Measurements from ENCODE around the gene LRRC4C.

GRCh38 chr11:41328324-41328723 is 131.1 kb downstream of the LRRC4C start:
- TF ChIP-seq EZH2phosphoT487 (IDR thresholded peaks at IDR 0.05) = no peak
- TF ChIP-seq, protein P1, sequence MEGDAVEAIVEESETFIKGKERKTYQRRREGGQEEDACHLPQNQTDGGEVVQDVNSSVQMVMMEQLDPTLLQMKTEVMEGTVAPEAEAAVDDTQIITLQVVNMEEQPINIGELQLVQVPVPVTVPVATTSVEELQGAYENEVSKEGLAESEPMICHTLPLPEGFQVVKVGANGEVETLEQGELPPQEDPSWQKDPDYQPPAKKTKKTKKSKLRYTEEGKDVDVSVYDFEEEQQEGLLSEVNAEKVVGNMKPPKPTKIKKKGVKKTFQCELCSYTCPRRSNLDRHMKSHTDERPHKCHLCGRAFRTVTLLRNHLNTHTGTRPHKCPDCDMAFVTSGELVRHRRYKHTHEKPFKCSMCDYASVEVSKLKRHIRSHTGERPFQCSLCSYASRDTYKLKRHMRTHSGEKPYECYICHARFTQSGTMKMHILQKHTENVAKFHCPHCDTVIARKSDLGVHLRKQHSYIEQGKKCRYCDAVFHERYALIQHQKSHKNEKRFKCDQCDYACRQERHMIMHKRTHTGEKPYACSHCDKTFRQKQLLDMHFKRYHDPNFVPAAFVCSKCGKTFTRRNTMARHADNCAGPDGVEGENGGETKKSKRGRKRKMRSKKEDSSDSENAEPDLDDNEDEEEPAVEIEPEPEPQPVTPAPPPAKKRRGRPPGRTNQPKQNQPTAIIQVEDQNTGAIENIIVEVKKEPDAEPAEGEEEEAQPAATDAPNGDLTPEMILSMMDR (IDR thresholded peaks at IDR 0.05) = no peak
- TF ChIP-seq EZH2 (IDR thresholded peaks at IDR 0.05) = no peak
